Aorta (tissue), 5 donors: ENCODE data around the gene NTMT1. TPM values are rescaled to one million over a fixed set of nuclear protein-coding genes. Genes with fewer than 3 reads are reported as not detected.
A peak's percentile ranks its signal among the peaks of the same experiment; 100 is the strongest.

Experiments used
- ATAC-seq: fragments of 200-7000 bp; cut with Tn5 transposase; one replicate; pipeline ENCODE4 v1.9.1; 2022; ENCODE audit warnings: moderate library complexity; ENCODE audit not compliant: low FRiP score
- DNase-seq, 2 donors: peaks; one replicate each; pipeline ENCODE4 v3.0.0-alpha.2; 2020
- H3K27ac ChIP-seq, 2 donors: one replicate each; pipeline ENCODE4 v1.5.1; 2013; ENCODE audit warnings: low read length in 2 of 2, mild to moderate bottlenecking in 2 of 2, moderate library complexity in 2 of 2, control low read depth in 1 of 2, inconsistent platforms in 1 of 2, low read depth in 1 of 2
- H3K27me3 ChIP-seq, 2 donors: one replicate each; pipeline ENCODE4 v1.6.1; 2013; ENCODE audit warnings: control low read depth in 1 of 2, low read length in 1 of 2, mild to moderate bottlenecking in 1 of 2, moderate library complexity in 1 of 2; ENCODE audit not compliant: insufficient read depth in 2 of 2, control insufficient read depth in 1 of 2
- H3K36me3 ChIP-seq, 2 donors: one replicate each; pipeline ENCODE4 v1.6.1; 2013; ENCODE audit warnings: control low read depth in 1 of 2, low read length in 1 of 2, mild to moderate bottlenecking in 1 of 2; ENCODE audit not compliant: insufficient read depth in 2 of 2, control insufficient read depth in 1 of 2
- H3K4me1 ChIP-seq, 2 donors: one replicate each; pipeline ENCODE4 v1.6.1; 2013; ENCODE audit warnings: low read length in 2 of 2, control low read depth in 1 of 2, mild to moderate bottlenecking in 1 of 2, moderate library complexity in 1 of 2; ENCODE audit not compliant: insufficient read depth in 2 of 2, control insufficient read depth in 1 of 2
- H3K4me3 ChIP-seq, 2 donors: one replicate each; pipeline ENCODE4 v1.5.1; 2013; ENCODE audit warnings: low read length in 2 of 2, control low read depth in 1 of 2, mild to moderate bottlenecking in 1 of 2
- H3K9me3 ChIP-seq: one replicate; pipeline ENCODE4 v1.6.1; 2013; ENCODE audit warnings: mild to moderate bottlenecking, low read length; ENCODE audit not compliant: control insufficient read depth
- WGBS, 2 donors: extraction: QIAGEN DNeasy Blood & Tissue Kit; methylation state at CpG; one replicate each; pipeline ENCODE4 v1.1.7; 2013; 5-methylcytosine and 5-hydroxymethylcytosine counted together
- intact Hi-C, 2 donors: fragments of 100-400 bp; cut with DNase I; formaldehyde crosslinking; loops; one replicate each; pipeline versions ENCODE4 v1.14.2 to v1.15.0; 2022
- polyA plus RNA-seq, 2 donors: library from polyadenylated mRNA; stranded (reverse); fragments of 200-250 nt; gene quantifications; one replicate each; pipeline ENCODE4 v1.2.3, GENCODE V29; 2013
- total RNA-seq, 2 donors: library from RNA; stranded (reverse); fragmentation: NEBNext Ultra II Directional; extraction: Animal tissue kit (Norgen Biotek cat#: 25700); gene quantifications; one replicate each; pipeline ENCODE4 v1.2.1, GENCODE V29; 2021
- donor health status: healthy with polysubstance abuse.
- donor health status: Bipolar disorder and iron deficiency.
- donor health status: DM: no; HTN: no; CAD: no.
- donor health status: DM: no; HTN: no; CAD: no.
- donor health status: DM: yes; HTN: yes; CAD: no.

NTMT1 gene
- total and polyA plus RNA-seq, 4 donors, result 22.7 to 41.1 (median 30.0) TPM

GRCh38 chr9:129641750-129642585 lies 16.0 kb downstream of the NTMT1 start, which contains the start of gene ASB6:
Gene ASB6, minus strand, starts transcription at chr9:129642151. Its CDS starts 152 bp downstream, at chr9:129641999.
- Histone ChIP-seq H3K36me3 (peaks cover 0 to 7% of the 10 kb centered on the region in 2 donors), H3K27me3 (no peaks in the 10 kb centered on the region), H3K4me1 (no peaks in the 10 kb centered on the region), H3K27ac (peak within 1 kb of the TSS in 1 of 2 donors; percentile 23), H3K4me3 (peak within 1 kb of the TSS; percentile 70 to 86), H3K9me3 (no peaks in the 10 kb centered on the region)
- WGBS, 2 donors, result 0% methylated on average over 60 to 93 of the region's 93 CpGs
- intact Hi-C loops, result loop anchor here (1.0 to 5.0 kb wide), 3 partner anchors 27 to 141 kb away; no protein-coding TSS in a partner anchor
- DNase-seq, result peak; percentile 98 to 100
- peak; percentile 98 for ATAC-seq

GRCh38 chr9:129643706-129644105 lies 17.7 kb downstream of the NTMT1 start:
- DNase-seq (no peak), ATAC-seq (no peak)
- Histone ChIP-seq H3K4me3 (no peak overlapping the region), H3K4me1 (no peaks in the 10 kb centered on the region), H3K36me3 (no peaks in the 10 kb centered on the region), H3K9me3 (no peaks in the 10 kb centered on the region), H3K27ac (no peak overlapping the region), H3K27me3 (no peaks in the 10 kb centered on the region)
- 79 to 84% methylated on average over 10 of the region's 10 CpGs for WGBS, 2 donors
- intact Hi-C loops, result loop anchor here in 1 of 2 donors (5.0 kb wide), 1 partner anchor 79 kb away; no protein-coding TSS in a partner anchor

GRCh38 chr9:129644365-129644764 lies 18.4 kb downstream of the NTMT1 start:
- DNase-seq (no peak), ATAC-seq (no peak)
- no peaks in the 10 kb centered on the region for H3K4me1 ChIP-seq
- no peaks in the 10 kb centered on the region for H3K27me3 ChIP-seq
- 82 to 83% methylated on average over 11 of the region's 11 CpGs for WGBS, 2 donors
- H3K4me3 ChIP-seq, result no peak overlapping the region
- intact Hi-C loops, result loop anchor here in 1 of 2 donors (5.0 kb wide), 1 partner anchor 78 kb away; no protein-coding TSS in a partner anchor
- H3K9me3 ChIP-seq, result no peaks in the 10 kb centered on the region
- H3K36me3 ChIP-seq, result no peaks in the 10 kb centered on the region
- no peak overlapping the region for H3K27ac ChIP-seq

GRCh38 chr9:129644902-129645301 lies 18.9 kb downstream of the NTMT1 start:
- H3K27me3 ChIP-seq, result no peaks in the 10 kb centered on the region
- DNase-seq, result no peak
- no peak for ATAC-seq
- H3K27ac ChIP-seq, result no peak overlapping the region
- intact Hi-C loops, result loop anchor here (5.0 kb wide), 2 partner anchors 52 to 77 kb away; no protein-coding TSS in a partner anchor
- H3K9me3 ChIP-seq, result no peaks in the 10 kb centered on the region
- H3K4me1 ChIP-seq, result no peaks in the 10 kb centered on the region
- no peak overlapping the region for H3K4me3 ChIP-seq
- 86 to 90% methylated on average over 17 of the region's 17 CpGs for WGBS, 2 donors
- no peaks in the 10 kb centered on the region for H3K36me3 ChIP-seq

GRCh38 chr9:129646252-129646651 lies 20.3 kb downstream of the NTMT1 start:
- intact Hi-C loops, result loop anchor here in 1 of 2 donors (5.0 kb wide), 2 partner anchors 51 to 76 kb away; no protein-coding TSS in a partner anchor
- ATAC-seq, result no peak
- 88 to 90% methylated on average over 12 of the region's 12 CpGs for WGBS, 2 donors
- H3K9me3 ChIP-seq, result no peaks in the 10 kb centered on the region
- H3K4me1 ChIP-seq, result no peaks in the 10 kb centered on the region
- H3K4me3 ChIP-seq, result no peak overlapping the region
- no peaks in the 10 kb centered on the region for H3K27me3 ChIP-seq
- no peaks in the 10 kb centered on the region for H3K36me3 ChIP-seq
- H3K27ac ChIP-seq, result no peak overlapping the region
- no peak for DNase-seq

GRCh38 chr9:129646654-129647053 lies 20.7 kb downstream of the NTMT1 start:
- ATAC-seq, result no peak

GRCh38 chr9:129647635-129648034 lies 21.7 kb downstream of the NTMT1 start:
- WGBS, 2 donors, result 87 to 91% methylated on average over 10 of the region's 10 CpGs
- peak overlapping the region in 1 of 2 donors; percentile 55 for H3K27ac ChIP-seq
- intact Hi-C loops, result loop anchor here in 1 of 2 donors (5.0 kb wide), 2 partner anchors 50 to 75 kb away; no protein-coding TSS in a partner anchor
- no peaks in the 10 kb centered on the region for H3K27me3 ChIP-seq
- no peaks in the 10 kb centered on the region for H3K9me3 ChIP-seq
- DNase-seq (no peak), ATAC-seq (no peak)
- H3K36me3 ChIP-seq, result no peaks in the 10 kb centered on the region
- H3K4me1 ChIP-seq, result no peaks in the 10 kb centered on the region
- no peak overlapping the region for H3K4me3 ChIP-seq

More at GRCh38 chr9:129646654-129647053, 20.7 kb downstream of the NTMT1 start:
- H3K27me3 ChIP-seq, result no peaks in the 10 kb centered on the region
- no peak overlapping the region for H3K4me3 ChIP-seq
- no peaks in the 10 kb centered on the region for H3K36me3 ChIP-seq
- no peaks in the 10 kb centered on the region for H3K4me1 ChIP-seq
- no peak overlapping the region for H3K27ac ChIP-seq
- intact Hi-C loops, result loop anchor here in 1 of 2 donors (5.0 kb wide), 2 partner anchors 51 to 76 kb away; no protein-coding TSS in a partner anchor
- H3K9me3 ChIP-seq, result no peaks in the 10 kb centered on the region
- DNase-seq, result no peak
- 98% methylated on average over 7 of the region's 7 CpGs for whole genome bisulfite sequencing, 2 donors

GRCh38 chr9:129648092-129648763 lies 22.3 kb downstream of the NTMT1 start:
- Histone ChIP-seq H3K4me3 (no peak overlapping the region), H3K27ac (peak overlapping the region; percentile 2 to 55), H3K9me3 (no peaks in the 10 kb centered on the region), H3K27me3 (no peaks in the 10 kb centered on the region), H3K36me3 (no peaks in the 10 kb centered on the region), H3K4me1 (no peaks in the 10 kb centered on the region)
- intact Hi-C loops, result loop anchor here in 1 of 2 donors (5.0 kb wide), 2 partner anchors 49 to 74 kb away; no protein-coding TSS in a partner anchor
- DNase-seq, result peak; percentile 75 to 91
- peak; percentile 80 for ATAC-seq
- WGBS, 2 donors, result 11 to 13% methylated on average over 16 of the region's 16 CpGs
